Suprapubic skin (tissue), 4 donors: ENCODE data around the gene CYP4F8. TPM values are rescaled to one million over a fixed set of nuclear protein-coding genes. Genes with fewer than 3 reads are reported as not detected.

Source experiments
- DNase-seq, 2 donors: peaks; one replicate each; pipeline ENCODE4 v3.0.0-alpha.2; 2019; ENCODE audit warnings: low spot score in 2 of 2
- H3K27ac ChIP-seq: fragments of 200-600 bp; sonication (generic); one replicate; pipeline ENCODE4 v1.5.1; 2019
- H3K27me3 ChIP-seq: fragments of 200-600 bp; sonication (generic); one replicate; pipeline ENCODE4 v1.5.1; 2019
- H3K36me3 ChIP-seq: fragments of 200-600 bp; sonication (generic); one replicate; pipeline ENCODE4 v1.5.1; 2019
- H3K4me1 ChIP-seq: fragments of 200-600 bp; sonication (generic); one replicate; pipeline ENCODE4 v1.5.1; 2019
- H3K4me3 ChIP-seq: fragments of 200-600 bp; sonication (generic); one replicate; pipeline ENCODE4 v1.5.1; 2019; ENCODE audit warnings: mild to moderate bottlenecking
- H3K9me3 ChIP-seq: fragments of 200-600 bp; sonication (generic); one replicate; pipeline ENCODE4 v1.5.1; 2019
- CTCF ChIP-seq, 2 donors: fragments of 200-600 bp in 1 of 2; fragments of 450-650 bp in 1 of 2; sonication (generic) in 1 of 2; IDR thresholded peaks; one replicate each; pipeline ENCODE4 v1.5.1; 2016 to 2019; ENCODE audit warnings: antibody characterized with exemption in 2 of 2, mild to moderate bottlenecking in 1 of 2, moderate library complexity in 1 of 2
- EP300 ChIP-seq: sonication (generic); formaldehyde crosslinking; IDR thresholded peaks from one replicate; pipeline ENCODE4 v1.6.1; 2017; ENCODE audit warnings: antibody characterized with exemption
- POLR2A ChIP-seq, 2 donors: fragments of 450-650 bp; IDR thresholded peaks; one replicate each; pipeline ENCODE4 v1.6.1; 2017; ENCODE audit warnings: antibody characterized with exemption in 2 of 2, mild to moderate bottlenecking in 2 of 2, moderate library complexity in 2 of 2
- POLR2AphosphoS5 ChIP-seq, 3 donors: sonication (generic); formaldehyde crosslinking; IDR thresholded peaks; one replicate each; pipeline ENCODE4 v1.6.1; 2017; ENCODE audit warnings: antibody characterized with exemption in 3 of 3
- WGBS: methylation state at CpG from one replicate; pipeline ENCODE4 v1.1.5; 2018; 5-methylcytosine and 5-hydroxymethylcytosine counted together
- total RNA-seq, 4 donors: library from RNA; depleted of rRNA; stranded (reverse); fragments of >200 nt; gene quantifications; one replicate each; pipeline ENCODE4 v1.1.0, GENCODE V29; 2016

Gene CYP4F8
- total RNA-seq, 4 donors from 2014 or later = 14.5 to 18.7 (median 14.9) TPM

DNA sequence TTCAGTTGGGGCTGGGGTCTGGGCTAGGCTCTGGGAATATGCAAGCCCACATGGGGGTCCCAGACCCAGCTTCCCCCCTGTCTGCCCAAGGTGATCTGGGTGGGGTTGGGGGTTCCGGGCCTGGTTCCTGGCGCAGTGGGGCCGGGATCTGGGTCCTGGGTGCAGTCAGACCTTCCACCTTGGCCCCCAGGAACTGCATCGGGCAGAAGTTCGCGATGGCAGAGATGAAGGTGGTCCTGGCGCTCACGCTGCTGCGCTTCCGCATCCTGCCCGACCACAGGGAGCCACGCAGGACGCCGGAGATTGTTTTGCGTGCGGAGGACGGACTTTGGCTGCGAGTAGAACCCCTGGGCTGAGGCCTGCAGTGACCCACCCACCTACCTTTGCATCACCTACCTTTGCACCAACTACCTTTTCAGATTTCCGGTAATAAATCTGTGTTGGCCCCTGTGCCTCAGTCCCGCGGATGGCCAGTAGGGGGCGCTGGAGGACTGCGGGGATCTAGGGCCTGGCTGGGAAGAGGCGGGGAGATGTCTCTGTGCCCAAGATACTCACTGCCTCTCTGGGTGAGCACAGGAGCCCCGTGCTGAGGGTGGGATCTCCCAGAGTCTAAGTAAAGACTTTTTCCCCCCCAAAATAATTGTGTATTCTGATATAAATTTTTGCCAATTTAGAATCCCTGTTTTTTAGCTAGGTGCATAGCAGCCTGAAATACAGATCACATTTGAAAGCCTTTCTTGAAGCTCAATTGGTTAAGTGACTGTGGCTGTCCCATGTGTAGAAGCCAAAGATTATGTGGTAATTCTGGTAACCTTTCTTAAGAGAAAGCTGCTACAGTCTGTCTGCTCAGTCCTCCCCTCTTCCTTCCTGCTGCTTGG lies 14.2 kb downstream of the CYP4F8 start:
- Histone ChIP-seq H3K4me3 (no peak overlapping the region), H3K4me1 (no peaks in the 10 kb centered on the region), H3K27ac (no peak overlapping the region), H3K36me3 (no peaks in the 10 kb centered on the region), H3K9me3 (no peaks in the 10 kb centered on the region), H3K27me3 (peaks cover 6% of the 10 kb centered on the region)
- WGBS = 4% methylated on average over 10 of the region's 25 CpGs
- TF ChIP-seq POLR2A (IDR thresholded peaks at IDR 0.05) (no peak), EP300 (no peak), CTCF (IDR thresholded peaks at IDR 0.05) (peak; percentile 93 to 95)
- peak; percentile 87 to 92 for DNase-seq

- H3K4me1 ChIP-seq = no peaks in the 10 kb centered on the region
- H3K36me3 ChIP-seq = no peaks in the 10 kb centered on the region
- H3K27ac ChIP-seq = no peak overlapping the region
- H3K9me3 ChIP-seq = no peaks in the 10 kb centered on the region
- H3K4me3 ChIP-seq = no peak overlapping the region
- WGBS = 2% methylated on average over 8 of the region's 9 CpGs
- TF ChIP-seq POLR2AphosphoS5 (IDR thresholded peaks at IDR 0.05) = no peak
- no peak for TF ChIP-seq POLR2A (IDR thresholded peaks at IDR 0.05)
- TF ChIP-seq EP300 = no peak
- peak in 1 of 2 donors; percentile 28 for TF ChIP-seq CTCF (IDR thresholded peaks at IDR 0.05)
- no peak for DNase-seq
- H3K27me3 ChIP-seq = peaks cover 3% of the 10 kb centered on the region
Measured at GRCh38 chr19:15631817-15632216, 16.8 kb downstream of the CYP4F8 start.

DNA sequence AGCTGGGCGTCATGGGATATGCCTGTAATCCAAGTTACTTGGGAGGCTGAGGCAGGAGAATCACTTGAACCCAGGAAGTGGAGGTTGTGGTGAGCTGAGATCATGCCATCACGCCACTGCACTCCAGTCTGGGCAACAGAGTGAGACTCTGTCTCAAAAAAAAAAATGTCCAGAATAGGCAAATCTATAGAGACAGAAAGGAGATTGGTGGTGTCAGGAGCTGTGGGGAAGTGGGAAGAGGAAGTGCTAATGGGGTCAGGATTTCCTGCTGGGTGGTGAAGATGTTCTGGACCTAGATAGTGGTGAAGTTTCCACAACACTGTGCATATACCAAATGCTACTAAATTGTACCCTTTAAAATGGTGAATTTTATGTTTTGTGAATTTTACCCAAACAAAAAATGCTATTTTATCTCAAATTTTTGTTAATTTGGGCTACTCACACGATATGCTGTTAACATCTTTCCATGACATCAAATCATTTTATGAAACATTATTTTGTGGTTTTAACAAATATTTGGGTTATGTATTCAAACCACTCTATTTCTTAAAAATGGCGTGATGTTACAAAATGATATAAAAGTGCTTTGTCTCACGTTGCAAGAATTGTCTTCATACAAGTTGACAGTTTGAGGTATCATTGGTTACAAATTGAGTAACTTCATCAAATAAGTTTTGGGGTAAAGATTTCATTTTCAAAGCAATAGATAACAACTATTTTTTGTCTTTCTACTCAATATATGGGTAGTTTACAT lies 18.2 kb downstream of the CYP4F8 start:
- H3K9me3 ChIP-seq = no peaks in the 10 kb centered on the region
- no peaks in the 10 kb centered on the region for H3K4me1 ChIP-seq
- H3K27ac ChIP-seq = no peak overlapping the region
- H3K36me3 ChIP-seq = no peaks in the 10 kb centered on the region
- H3K27me3 ChIP-seq = peaks cover 3% of the 10 kb centered on the region
- 61% methylated on average over 5 of the region's 5 CpGs for WGBS
- no peak for DNase-seq
- no peak for TF ChIP-seq EP300
- no peak for TF ChIP-seq CTCF (IDR thresholded peaks at IDR 0.05)
- no peak for TF ChIP-seq POLR2AphosphoS5 (IDR thresholded peaks at IDR 0.05)
- no peak for TF ChIP-seq POLR2A (IDR thresholded peaks at IDR 0.05)
- H3K4me3 ChIP-seq = no peak overlapping the region

DNA sequence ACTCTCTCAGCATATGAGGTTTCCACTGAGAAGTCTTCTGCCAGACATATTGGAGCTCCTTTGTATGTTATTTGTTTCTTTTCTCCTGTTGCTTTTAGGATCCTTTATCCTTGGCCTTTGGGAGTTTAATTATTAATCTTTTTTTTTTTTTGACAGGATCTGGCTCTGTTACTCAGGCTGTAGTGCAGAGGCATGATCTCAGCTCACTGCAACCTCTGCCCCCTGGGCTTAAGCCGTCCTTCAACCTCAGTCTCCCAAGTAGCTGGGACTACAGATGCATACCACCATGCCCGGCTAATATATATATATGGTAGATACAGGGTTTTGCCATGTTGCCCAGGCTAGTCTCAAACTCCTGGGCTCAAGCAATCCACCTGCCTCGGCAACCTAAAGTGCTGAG lies 19.1 kb downstream of the CYP4F8 start:
- 86% methylated on average over 3 of the region's 3 CpGs for WGBS
- no peak for DNase-seq
- H3K4me3 ChIP-seq = no peak overlapping the region
- no peak for TF ChIP-seq POLR2AphosphoS5 (IDR thresholded peaks at IDR 0.05)
- no peak for TF ChIP-seq CTCF (IDR thresholded peaks at IDR 0.05)
- no peak for TF ChIP-seq EP300
- H3K9me3 ChIP-seq = no peaks in the 10 kb centered on the region
- no peaks in the 10 kb centered on the region for H3K4me1 ChIP-seq
- H3K27ac ChIP-seq = no peak overlapping the region
- H3K27me3 ChIP-seq = peaks cover 3% of the 10 kb centered on the region
- H3K36me3 ChIP-seq = no peaks in the 10 kb centered on the region
